DND-41 (cell line): Measurements from ENCODE around the gene RNLS.

ENCODE experiments used
- ATAC-seq: fragments of 200-7000 bp; cut with Tn5 transposase; 3 replicates; pipeline ENCODE4 v1.9.1; 2021; ENCODE audit warnings: low read depth; ENCODE audit not compliant: insufficient read depth
- DNase-seq: peaks from one replicate; pipeline ENCODE4 v3.0.0-alpha.2; 2020
- H2AFZ ChIP-seq: 2 replicates; pipeline ENCODE4 v1.6.0; 2012; ENCODE audit warnings: low read depth, low read length
- H3K27ac ChIP-seq: 2 replicates; pipeline ENCODE4 v1.5.1; 2012; ENCODE audit warnings: low read length, inconsistent platforms
- H3K27me3 ChIP-seq: fragments of 200-600 bp; sonication (generic); 2 replicates; pipeline ENCODE4 v1.6.0; 2012; ENCODE audit warnings: low read length, mild to moderate bottlenecking, inconsistent platforms; ENCODE audit not compliant: insufficient read depth, poor library complexity
- H3K36me3 ChIP-seq: 2 replicates; pipeline ENCODE4 v1.5.1; 2012; ENCODE audit warnings: low read length, inconsistent platforms; ENCODE audit not compliant: insufficient read depth
- H3K4me1 ChIP-seq: 2 replicates; pipeline ENCODE4 v1.5.1; 2012; ENCODE audit warnings: mild to moderate bottlenecking, low read length; ENCODE audit not compliant: insufficient read depth
- H3K4me2 ChIP-seq: 2 replicates; pipeline ENCODE4 v1.6.0; 2012; ENCODE audit warnings: mild to moderate bottlenecking, moderate library complexity, low read length, inconsistent platforms; ENCODE audit not compliant: insufficient read depth
- H3K4me3 ChIP-seq, 2 experiments: fragments of 200-600 bp in 1 of 2; shearing (Covaris generic) in 1 of 2; 2 replicates each; pipeline ENCODE4 v1.5.1; 2012 to 2016; ENCODE audit warnings: inconsistent platforms in 2 of 2, low read length in 2 of 2, mild to moderate bottlenecking in 2 of 2, low read depth in 1 of 2, moderate library complexity in 1 of 2
- H3K79me2 ChIP-seq: 2 replicates; pipeline ENCODE4 v1.6.0; 2012; ENCODE audit warnings: low read length, inconsistent platforms; ENCODE audit not compliant: insufficient read depth
- H3K9ac ChIP-seq: 2 replicates; pipeline ENCODE4 v1.6.0; 2012; ENCODE audit warnings: low read depth, mild to moderate bottlenecking, inconsistent platforms, low read length, moderate library complexity
- H3K9me3 ChIP-seq: 2 replicates; pipeline ENCODE4 v1.5.1; 2012; ENCODE audit warnings: low read length, moderate library complexity, mild to moderate bottlenecking, inconsistent platforms; ENCODE audit not compliant: insufficient read depth, severe bottlenecking
- H4K20me1 ChIP-seq: 2 replicates; pipeline ENCODE4 v1.6.0; 2012; ENCODE audit warnings: low read length; ENCODE audit not compliant: insufficient read depth
- CTCF ChIP-seq: IDR thresholded peaks from 2 replicates; pipeline ENCODE4 v1.5.1; 2012; ENCODE audit warnings: borderline replicate concordance, low read length, moderate library complexity, mild to moderate bottlenecking; ENCODE audit not compliant: poor library complexity, severe bottlenecking; ENCODE audit errors: extremely low read depth
- EZH2 ChIP-seq: IDR thresholded peaks from 3 replicates; pipeline ENCODE4 v1.6.1; 2012; ENCODE audit warnings: borderline replicate concordance, low read depth, mild to moderate bottlenecking, moderate library complexity, low read length, inconsistent platforms; ENCODE audit not compliant: severe bottlenecking

Gene RNLS

GRCh38 chr10:88551246-88551645, 31.9 kb downstream of the RNLS start:
- Histone ChIP-seq H4K20me1 (no peaks in the 10 kb centered on the region), H2AFZ (no peak overlapping the region), H3K4me2 (no peak overlapping the region), H3K79me2 (no peaks in the 10 kb centered on the region), H3K4me1 (peaks cover 3% of the 10 kb centered on the region; the same call in 1 of the 2 replicates), H3K27me3 (no peaks in the 10 kb centered on the region), H3K9me3 (no peaks in the 10 kb centered on the region), H3K27ac (no peak overlapping the region), H3K9ac (no peak overlapping the region), H3K4me3 (no peak overlapping the region), H3K36me3 (no peaks in the 10 kb centered on the region)
- ATAC-seq (no peak), DNase-seq (no peak)
- TF ChIP-seq CTCF (no peak), EZH2 (no peak)

- Histone ChIP-seq H4K20me1 (no peaks in the 10 kb centered on the region), H3K27me3 (no peaks in the 10 kb centered on the region), H2AFZ (no peak overlapping the region), H3K4me2 (no peak overlapping the region), H3K36me3 (no peaks in the 10 kb centered on the region), H3K4me3 (no peak overlapping the region), H3K79me2 (no peaks in the 10 kb centered on the region), H3K9me3 (no peaks in the 10 kb centered on the region), H3K4me1 (no peaks in the 10 kb centered on the region), H3K27ac (no peak overlapping the region), H3K9ac (no peak overlapping the region)
- ATAC-seq (no peak), DNase-seq (no peak)
- TF ChIP-seq CTCF: no peak
- TF ChIP-seq EZH2: no peak
These were observed 36.6 kb downstream of the RNLS start for GRCh38 chr10:88546497-88546896.

GRCh38 chr10:88545359-88545758, 37.8 kb downstream of the RNLS start:
- Histone ChIP-seq H4K20me1 (no peaks in the 10 kb centered on the region), H3K4me3 (no peak overlapping the region), H3K4me1 (no peaks in the 10 kb centered on the region), H3K27ac (no peak overlapping the region), H3K9me3 (no peaks in the 10 kb centered on the region), H2AFZ (no peak overlapping the region), H3K36me3 (no peaks in the 10 kb centered on the region), H3K79me2 (no peaks in the 10 kb centered on the region), H3K9ac (no peak overlapping the region), H3K4me2 (no peak overlapping the region), H3K27me3 (no peaks in the 10 kb centered on the region)
- TF ChIP-seq EZH2: no peak
- TF ChIP-seq CTCF: no peak
- DNase-seq: no peak
- no peak for ATAC-seq

- H3K79me2 ChIP-seq: no peaks in the 10 kb centered on the region
- ATAC-seq (no peak), DNase-seq (no peak)
- no peaks in the 10 kb centered on the region for H3K27me3 ChIP-seq
- H3K27ac ChIP-seq: no peak overlapping the region
- no peak overlapping the region for H2AFZ ChIP-seq
- H3K4me3 ChIP-seq: no peak overlapping the region
- H3K9ac ChIP-seq: no peak overlapping the region
- no peak overlapping the region for H3K4me2 ChIP-seq
- no peaks in the 10 kb centered on the region for H3K9me3 ChIP-seq
- H4K20me1 ChIP-seq: no peaks in the 10 kb centered on the region
- no peaks in the 10 kb centered on the region for H3K36me3 ChIP-seq
- H3K4me1 ChIP-seq: no peaks in the 10 kb centered on the region
- TF ChIP-seq EZH2 (no peak), CTCF (no peak)
These were observed 38.8 kb downstream of the RNLS start for GRCh38 chr10:88544140-88544870.
